ENCODE data around the gene MKRN2. TPM values are rescaled to one million over a fixed set of nuclear protein-coding genes. Genes with fewer than 3 reads are reported as not detected.
A peak's percentile ranks its signal among the peaks of the same experiment; 100 is the strongest.

MKRN2 gene
- total and polyA plus RNA-seq, 9 of the 15 experiments (the other 6 are each of a cell fraction or from before 2014, with no cell fraction given): 29.4 to 63.2 (median 42.9) TPM

GRCh38 chr3:12556690-12557472 lies at the start of gene MKRN2 (continued):
- TF ChIP-seq, protein P1, sequence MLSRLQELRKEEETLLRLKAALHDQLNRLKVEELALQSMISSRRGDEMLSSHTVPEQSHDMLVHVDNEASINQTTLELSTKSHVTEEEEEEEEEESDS (CRISPR knock-in tag; IDR thresholded peaks at IDR 0.05): no peak
- TF ChIP-seq PTRF (tag; IDR thresholded peaks at IDR 0.05) (no peak), DDX20 (tag; IDR thresholded peaks at IDR 0.05; ENCODE audit: low read depth) (no peak), ZNF586 (CRISPR knock-in tag; conservative IDR thresholded peaks at IDR 0.05) (no peak), SIN3B (IDR thresholded peaks at IDR 0.05; ENCODE audit: low read depth) (peak; percentile 85), HNRNPK (IDR thresholded peaks at IDR 0.05; ENCODE audit: low read depth, low read length, poor library complexity, severe bottlenecking) (peak; percentile 58), ARNT (IDR thresholded peaks at IDR 0.05) (0 out of 4 replicates have a peak, but pooled peaks of 1 of the 2 experiments have one; percentile 33), SNIP1 (IDR thresholded peaks at IDR 0.05; ENCODE audit: low read depth) (no peak), PHB2 (IDR thresholded peaks at IDR 0.05; ENCODE audit: low read depth) (no peak), ATF7 (IDR thresholded peaks at IDR 0.05) (peak; percentile 92), ZBTB17 (CRISPR knock-in tag; IDR thresholded peaks at IDR 0.05) (peak; percentile 89), BCL6 (CRISPR knock-in tag; IDR thresholded peaks at IDR 0.05) (no peak), MXI1 (IDR thresholded peaks at IDR 0.05; ENCODE audit: low read depth, low read length) (peak; percentile 63), FOXK1 (CRISPR knock-in tag; IDR thresholded peaks at IDR 0.05; ENCODE audit: borderline replicate concordance) (peak; percentile 85; the same call in 1 of the 2 replicates), TCF7L2 (IDR thresholded peaks at IDR 0.05; ENCODE audit: low read depth, low read length) (no peak), RBFOX2 (IDR thresholded peaks at IDR 0.05; ENCODE audit: low read depth, low read length) (peak; percentile 99), ZFPM2 (CRISPR knock-in tag; IDR thresholded peaks at IDR 0.05) (no peak), ZNF644 (tag; IDR thresholded peaks at IDR 0.05; ENCODE audit: low read depth) (no peak; the same call in 1 of the 2 replicates), POLR2G (IDR thresholded peaks at IDR 0.05; ENCODE audit: low read depth, low read length) (peak; percentile 100), DIDO1 (tag; IDR thresholded peaks at IDR 0.05; ENCODE audit: low read depth) (peak; percentile 85), NR1H2 (CRISPR knock-in tag; IDR thresholded peaks at IDR 0.05) (peak; percentile 48), RNF2 (IDR thresholded peaks at IDR 0.05) (peak; percentile 81; the same call in 1 of the 2 replicates), HNRNPL (IDR thresholded peaks at IDR 0.05; ENCODE audit: low read depth, low read length) (peak; percentile 86), ELF4 (CRISPR knock-in tag; IDR thresholded peaks at IDR 0.05) (no peak), MIER1 (IDR thresholded peaks at IDR 0.05; ENCODE audit: low read depth) (0 out of 2 replicates have a peak, but pooled peaks have one; percentile 11)
- TF ChIP-seq, protein P2, sequence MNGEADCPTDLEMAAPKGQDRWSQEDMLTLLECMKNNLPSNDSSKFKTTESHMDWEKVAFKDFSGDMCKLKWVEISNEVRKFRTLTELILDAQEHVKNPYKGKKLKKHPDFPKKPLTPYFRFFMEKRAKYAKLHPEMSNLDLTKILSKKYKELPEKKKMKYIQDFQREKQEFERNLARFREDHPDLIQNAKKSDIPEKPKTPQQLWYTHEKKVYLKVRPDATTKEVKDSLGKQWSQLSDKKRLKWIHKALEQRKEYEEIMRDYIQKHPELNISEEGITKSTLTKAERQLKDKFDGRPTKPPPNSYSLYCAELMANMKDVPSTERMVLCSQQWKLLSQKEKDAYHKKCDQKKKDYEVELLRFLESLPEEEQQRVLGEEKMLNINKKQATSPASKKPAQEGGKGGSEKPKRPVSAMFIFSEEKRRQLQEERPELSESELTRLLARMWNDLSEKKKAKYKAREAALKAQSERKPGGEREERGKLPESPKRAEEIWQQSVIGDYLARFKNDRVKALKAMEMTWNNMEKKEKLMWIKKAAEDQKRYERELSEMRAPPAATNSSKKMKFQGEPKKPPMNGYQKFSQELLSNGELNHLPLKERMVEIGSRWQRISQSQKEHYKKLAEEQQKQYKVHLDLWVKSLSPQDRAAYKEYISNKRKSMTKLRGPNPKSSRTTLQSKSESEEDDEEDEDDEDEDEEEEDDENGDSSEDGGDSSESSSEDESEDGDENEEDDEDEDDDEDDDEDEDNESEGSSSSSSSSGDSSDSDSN (IDR thresholded peaks at IDR 0.05; ENCODE audit: borderline replicate concordance in 1 of 2, low read depth in 2 of 2, low read length in 2 of 2): peak; percentile 94 to 97; a peak in 3 of 4 replicates
